PC-9 (cell line): ENCODE measurements around the gene TNFSF13B. TPM values are rescaled to one million over a fixed set of nuclear protein-coding genes. Genes with fewer than 3 reads are reported as not detected.

Experiments used
- BruUV-seq: library from RNA; stranded (reverse); fragments of 400-500 nt; replicated peaks from 2 replicates; lab custom pipeline; 2021; lab: Mats Ljungman, UMichigan
- CTCF ChIA-PET: fragments of 300-600 bp; sonication (Branson Sonifier 250); formaldehyde crosslinking; loops from one replicate; lab custom pipeline; 2022; ENCODE audit warnings: antibody characterized with exemption; lab: Charles Lee
- POLR2A ChIA-PET: fragments of 300-600 bp; sonication (Branson Sonifier 250); formaldehyde crosslinking; loops from one replicate; lab custom pipeline; 2022; ENCODE audit warnings: antibody characterized with exemption; ENCODE audit not compliant: unreplicated experiment; lab: Charles Lee
- DNase-seq, 2 experiments: peaks; one replicate each; pipeline versions ENCODE4 v3.0.0 to v3.0.0-alpha.2; 2015 to 2022; ENCODE audit warnings: mixed read lengths in 1 of 2
- H2AFZ ChIP-seq: fragments of 200-600 bp; sonication (generic); 2 replicates; pipeline ENCODE4 v1.8.1; 2017; ENCODE audit warnings: antibody characterized with exemption
- H3F3A ChIP-seq: fragments of 200-600 bp; sonication (generic); 2 replicates; pipeline ENCODE4 v1.8.1; 2017; ENCODE audit warnings: antibody characterized with exemption, mild to moderate bottlenecking, low read depth; ENCODE audit not compliant: insufficient read depth
- H3K27ac ChIP-seq: fragments of 200-600 bp; sonication (generic); 2 replicates; pipeline ENCODE4 v1.6.1; 2016; ENCODE audit warnings: mixed run types
- H3K27me3 ChIP-seq: fragments of 200-600 bp; sonication (generic); 2 replicates; pipeline ENCODE4 v1.6.1; 2016; ENCODE audit warnings: low read depth, mixed run types; ENCODE audit not compliant: insufficient read depth
- H3K36me3 ChIP-seq: fragments of 200-600 bp; sonication (generic); 2 replicates; pipeline ENCODE4 v1.6.1; 2016; ENCODE audit warnings: low read depth, mixed run types
- H3K4me1 ChIP-seq: fragments of 200-600 bp; sonication (generic); replicated peaks from 2 replicates; pipeline ENCODE4 v1.6.1; 2016; ENCODE audit warnings: mixed run types; ENCODE audit not compliant: insufficient read depth
- H3K4me2 ChIP-seq: fragments of 200-600 bp; sonication (generic); 2 replicates; pipeline ENCODE4 v1.6.1; 2017; ENCODE audit warnings: mixed run types
- H3K4me3 ChIP-seq: fragments of 200-600 bp; sonication (generic); 2 replicates; pipeline ENCODE4 v1.6.1; 2016; ENCODE audit warnings: mixed run types
- H3K79me2 ChIP-seq: fragments of 200-600 bp; sonication (generic); 2 replicates; pipeline ENCODE4 v1.6.1; 2017; ENCODE audit warnings: low read depth, mixed run types
- H3K9me2 ChIP-seq: fragments of 200-600 bp; sonication (generic); 2 replicates; pipeline ENCODE4 v1.8.1; 2017; ENCODE audit warnings: mild to moderate bottlenecking; ENCODE audit not compliant: insufficient read depth
- H3K9me3 ChIP-seq: fragments of 200-600 bp; sonication (generic); 2 replicates; pipeline ENCODE4 v1.8.1; 2016; ENCODE audit warnings: low read depth; ENCODE audit not compliant: insufficient read depth
- H4K20me1 ChIP-seq: fragments of 200-600 bp; sonication (generic); 2 replicates; pipeline ENCODE4 v1.8.1; 2017; ENCODE audit not compliant: insufficient read depth
- EZH2 ChIP-seq: fragments of 200-600 bp; sonication (generic); IDR thresholded peaks from 2 replicates; pipeline ENCODE4 v1.8.0; 2017; ENCODE audit warnings: antibody characterized with exemption, low read depth
- intact Hi-C: fragments of 100-400 bp; cut with micrococcal nuclease; formaldehyde crosslinking; loops from one replicate; pipeline ENCODE4 v1.10.0; 2022; ENCODE audit not compliant: unreplicated experiment
- total RNA-seq: library from RNA; stranded (reverse); gene quantifications from 2 replicates; pipeline ENCODE4 v1.2.3, GENCODE V29; 2021
- TF ChIP-seq, protein P1 (sequence below): fragments of 200-600 bp; sonication (generic); conservative IDR thresholded peaks from 2 replicates; pipeline ENCODE4 v1.6.1; 2017; ENCODE audit warnings: mixed run types, antibody characterized with exemption, mild to moderate bottlenecking, moderate library complexity

The TNFSF13B gene
- total RNA-seq, 1 experiment from 2014 or later = 2.0 TPM

DNA sequence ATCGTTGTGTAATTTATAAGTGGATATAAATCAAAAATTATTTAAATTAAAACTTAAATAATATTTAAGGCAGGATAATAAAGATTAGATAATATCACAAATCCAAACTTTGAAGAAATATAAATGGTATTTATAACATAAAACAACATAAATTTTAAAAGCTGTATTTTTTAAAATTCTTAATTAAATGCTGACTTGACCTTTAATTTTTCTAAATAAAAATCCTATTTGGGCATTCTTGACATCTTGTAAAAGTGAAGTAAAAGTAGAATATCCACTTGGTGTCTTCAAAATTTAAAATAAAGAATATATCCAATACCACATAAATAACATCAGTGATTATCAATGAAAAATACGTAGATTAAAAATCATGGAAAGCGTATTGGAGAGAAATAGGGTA, 87.7 kb downstream of the TNFSF13B start:
- intact Hi-C loops = no loop called here
- H3K27ac ChIP-seq = no peak overlapping the region
- H3K4me3 ChIP-seq = no peak overlapping the region
- H3K79me2 ChIP-seq = no peaks in the 10 kb centered on the region
- BruUV-seq = no TSS peak
- DNase-seq = no peak
- H3K4me2 ChIP-seq = no peak overlapping the region
- TF ChIP-seq, protein P1, sequence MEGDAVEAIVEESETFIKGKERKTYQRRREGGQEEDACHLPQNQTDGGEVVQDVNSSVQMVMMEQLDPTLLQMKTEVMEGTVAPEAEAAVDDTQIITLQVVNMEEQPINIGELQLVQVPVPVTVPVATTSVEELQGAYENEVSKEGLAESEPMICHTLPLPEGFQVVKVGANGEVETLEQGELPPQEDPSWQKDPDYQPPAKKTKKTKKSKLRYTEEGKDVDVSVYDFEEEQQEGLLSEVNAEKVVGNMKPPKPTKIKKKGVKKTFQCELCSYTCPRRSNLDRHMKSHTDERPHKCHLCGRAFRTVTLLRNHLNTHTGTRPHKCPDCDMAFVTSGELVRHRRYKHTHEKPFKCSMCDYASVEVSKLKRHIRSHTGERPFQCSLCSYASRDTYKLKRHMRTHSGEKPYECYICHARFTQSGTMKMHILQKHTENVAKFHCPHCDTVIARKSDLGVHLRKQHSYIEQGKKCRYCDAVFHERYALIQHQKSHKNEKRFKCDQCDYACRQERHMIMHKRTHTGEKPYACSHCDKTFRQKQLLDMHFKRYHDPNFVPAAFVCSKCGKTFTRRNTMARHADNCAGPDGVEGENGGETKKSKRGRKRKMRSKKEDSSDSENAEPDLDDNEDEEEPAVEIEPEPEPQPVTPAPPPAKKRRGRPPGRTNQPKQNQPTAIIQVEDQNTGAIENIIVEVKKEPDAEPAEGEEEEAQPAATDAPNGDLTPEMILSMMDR = no peak
- TF ChIP-seq EZH2 = no peak
- POLR2A ChIA-PET = no interaction called here
- no peaks in the 10 kb centered on the region for H3K36me3 ChIP-seq
- no peaks in the 10 kb centered on the region for H3K9me3 ChIP-seq
- no peak overlapping the region for H2AFZ ChIP-seq
- no peaks in the 10 kb centered on the region for H4K20me1 ChIP-seq
- CTCF ChIA-PET = no interaction called here
- no peaks in the 10 kb centered on the region for H3F3A ChIP-seq
- no peaks in the 10 kb centered on the region for H3K4me1 ChIP-seq
- H3K27me3 ChIP-seq = peaks cover 56% of the 10 kb centered on the region
- H3K9me2 ChIP-seq = no peaks in the 10 kb centered on the region

Other genes starting within 250 kb of the TNFSF13B start
- 7.3 and 9.1 TPM in 2 replicates for gene LIG4, start 54.2 kb upstream of the TNFSF13B start, total RNA-seq
- 4.0 and 5.5 TPM in 2 replicates for gene ABHD13, start 51.3 kb upstream of the TNFSF13B start, total RNA-seq